Measurements from ENCODE around the gene CDKL5.
"Not testable (repeated sequence)": the region's sequence is repeated elsewhere in the genome, so short reads cannot be mapped to it uniquely, and the experiment has no call there.

CDKL5 gene

DNA sequence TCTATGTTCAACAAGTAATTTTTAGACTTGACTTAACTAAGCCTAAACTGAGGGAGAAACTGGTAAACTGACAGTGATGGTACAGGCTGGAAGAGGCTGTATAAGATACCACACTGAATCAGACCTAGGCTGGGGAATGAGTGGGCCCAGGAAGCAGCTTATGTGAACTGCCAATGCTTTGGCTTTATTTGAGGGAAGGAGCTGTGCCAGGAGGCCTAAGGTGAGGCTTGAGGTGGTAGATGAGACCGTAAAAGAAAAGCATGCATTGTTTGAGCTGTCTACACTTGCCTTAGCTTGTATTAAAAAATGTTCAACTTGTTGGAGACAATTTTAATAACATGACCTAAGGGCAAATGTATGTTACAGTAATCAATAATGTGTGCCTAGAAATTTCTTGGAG, 150.3 kb downstream of the CDKL5 start:
- no peak for DNase-seq (ENCODE audit: low read depth)

DNA sequence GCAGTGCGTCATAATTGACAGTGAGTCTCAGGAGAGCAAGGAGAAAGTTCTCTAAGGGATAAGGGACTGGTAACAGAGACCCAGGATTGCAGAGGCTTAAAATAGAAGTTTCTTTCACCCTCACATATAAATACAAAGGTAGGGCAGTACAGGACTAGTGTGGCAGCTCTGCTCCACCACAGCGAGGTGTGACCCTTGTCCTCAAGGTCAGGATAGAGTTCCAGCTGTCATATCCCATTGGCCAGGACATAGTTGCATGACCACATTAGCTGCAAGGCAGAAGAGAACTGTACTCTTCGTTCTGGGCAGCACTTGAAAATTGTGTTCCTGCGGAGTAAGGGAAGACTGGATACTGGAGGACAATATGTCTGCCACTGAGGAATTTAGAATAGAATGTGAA, 152.0 kb downstream of the CDKL5 start:
- no peak for DNase-seq (ENCODE audit: low read depth)

DNA sequence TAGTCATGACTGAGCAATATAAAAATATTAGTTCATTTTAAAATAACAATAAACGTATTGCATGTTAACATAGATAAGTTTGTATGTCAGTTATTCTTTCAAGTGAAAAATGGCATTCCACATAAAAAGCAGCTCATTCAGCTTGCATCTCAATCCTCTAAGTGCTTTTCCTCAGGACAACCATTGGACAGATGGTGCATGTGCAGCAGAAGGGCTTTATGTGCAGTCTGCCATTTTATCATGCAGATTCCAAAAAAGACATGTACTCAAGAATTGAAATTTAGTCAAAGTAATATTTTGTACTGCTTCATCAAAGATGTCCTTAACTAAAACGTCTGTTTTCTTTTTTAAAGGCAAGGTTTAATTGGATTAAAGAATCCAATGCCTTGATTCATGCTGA, 153.1 kb downstream of the CDKL5 start:
- DNase-seq (ENCODE audit: low read depth), result no peak

DNA sequence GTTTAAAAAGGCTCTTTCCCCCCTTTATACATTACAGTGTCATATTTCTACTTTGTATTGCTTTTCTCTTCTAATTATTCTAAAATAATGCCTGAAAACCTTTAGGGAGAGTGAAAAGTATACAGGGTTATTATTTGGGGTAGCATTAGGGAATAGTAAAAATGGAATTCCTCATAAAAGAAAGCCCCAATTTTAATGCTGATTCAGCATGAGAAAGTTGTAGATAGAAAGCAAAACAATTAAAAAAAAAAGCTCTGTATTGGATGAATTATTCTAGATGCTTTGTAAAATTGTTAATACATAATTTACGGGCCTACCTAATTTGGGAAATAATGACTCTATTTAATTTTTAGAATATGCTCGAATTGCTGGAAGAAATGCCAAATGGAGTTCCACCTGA, 154.1 kb downstream of the CDKL5 start:
- no peak for DNase-seq (ENCODE audit: low read depth)

DNA sequence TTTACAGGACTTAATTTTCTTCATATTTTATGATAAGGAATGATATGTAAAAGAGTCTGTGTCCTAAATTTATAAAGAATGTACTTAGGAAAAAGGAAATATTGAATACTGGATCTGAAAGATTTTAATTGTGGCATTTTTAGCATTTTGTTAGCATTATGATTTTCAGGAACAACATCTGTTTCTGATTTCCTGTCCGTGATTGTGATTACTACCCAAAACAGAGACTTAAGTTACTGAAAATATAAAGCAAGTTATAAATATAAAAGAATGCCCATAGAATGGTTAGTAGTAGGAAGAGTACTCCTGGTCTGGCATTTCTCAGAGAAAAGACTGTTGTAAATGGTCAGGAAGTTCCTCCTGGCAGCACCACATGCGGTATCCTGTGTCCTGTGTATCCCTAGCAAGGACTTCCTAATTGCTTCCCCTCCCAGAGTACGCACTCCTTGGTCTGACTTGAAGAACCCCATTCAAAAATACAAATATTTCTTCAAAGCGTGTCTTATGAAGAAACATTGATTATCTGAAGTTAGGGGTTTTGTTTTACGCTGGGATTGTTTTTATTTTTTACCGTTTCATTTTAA, 157.6 kb downstream of the CDKL5 start:
- no peak for DNase-seq (ENCODE audit: low read depth)

DNA sequence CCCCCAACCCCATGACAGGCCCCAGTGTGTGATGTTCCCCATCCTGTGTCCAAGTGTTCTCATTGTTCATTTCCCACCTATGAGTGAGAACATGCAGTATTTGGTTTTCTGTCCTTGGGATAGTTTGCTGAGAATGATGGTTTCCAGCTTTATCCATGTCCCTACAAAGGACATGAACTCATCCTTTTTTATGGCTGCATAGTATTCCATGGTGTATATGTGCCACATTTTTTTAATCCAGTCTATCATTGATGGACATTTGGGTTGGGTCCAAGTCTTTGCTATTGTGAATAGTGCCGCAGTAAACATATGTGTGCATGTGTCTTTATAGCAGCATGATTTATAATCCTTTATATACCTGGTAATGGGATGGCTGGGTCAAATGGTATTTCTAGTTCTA, 163.9 kb downstream of the CDKL5 start:
- not testable (repeated sequence) for DNase-seq (ENCODE audit: low read depth)

DNA sequence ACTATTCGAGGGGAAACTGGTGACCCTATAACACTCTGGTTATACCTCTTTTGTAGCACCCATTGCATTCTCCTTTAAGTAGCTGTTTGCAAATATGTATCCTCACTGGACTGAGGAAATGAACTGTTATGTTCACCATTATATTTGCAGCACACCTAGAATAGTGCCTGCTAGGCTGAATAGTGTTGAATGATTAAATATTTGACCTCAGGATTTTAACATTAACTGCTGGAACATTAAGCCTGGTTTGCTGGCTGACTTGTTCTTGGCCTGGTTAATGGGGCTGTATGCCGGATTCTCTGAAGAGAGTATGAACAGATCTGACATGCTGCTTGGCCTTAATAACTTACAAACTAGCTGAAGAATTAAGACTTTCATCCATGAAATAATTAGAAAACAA, 166.4 kb downstream of the CDKL5 start:
- no peak for DNase-seq (ENCODE audit: low read depth)

DNA sequence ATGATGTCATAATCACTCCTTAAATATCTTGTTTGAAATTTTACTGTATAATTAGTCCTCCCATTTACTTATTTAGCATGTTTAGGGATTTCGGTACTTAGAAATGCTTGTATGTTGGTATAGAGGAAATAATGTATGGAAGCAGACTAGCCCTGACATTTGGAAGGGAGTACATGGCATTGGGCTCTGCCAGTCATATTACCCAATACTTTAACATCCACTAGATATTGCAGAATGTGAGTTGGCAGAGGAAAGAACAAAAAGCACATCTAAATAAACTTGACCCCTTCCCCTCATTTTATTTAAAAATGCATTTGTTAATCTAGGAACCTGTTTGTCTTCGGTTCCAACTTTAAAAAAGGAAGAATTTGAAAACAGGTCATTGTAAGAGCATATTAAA, 168.7 kb downstream of the CDKL5 start:
- DNase-seq (ENCODE audit: low read depth), result no peak

DNA sequence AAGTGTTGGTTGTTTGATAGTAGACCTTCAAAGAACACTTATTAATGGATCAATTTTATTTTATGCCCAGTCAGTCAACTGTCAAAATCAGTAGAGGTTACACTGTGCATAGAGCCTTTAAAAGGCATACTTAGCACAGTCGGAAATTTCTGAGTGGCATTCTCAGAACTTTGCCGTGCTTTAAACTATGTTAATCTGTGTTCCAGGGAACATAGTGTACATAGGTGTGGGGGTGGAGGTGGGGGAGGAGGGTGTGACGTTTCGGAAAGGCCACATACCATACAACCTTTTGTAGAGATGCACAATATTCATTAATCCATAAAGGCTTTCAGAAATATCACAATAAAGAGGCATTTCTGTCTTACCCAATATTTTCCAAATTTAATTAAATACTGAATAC, 170.7 kb downstream of the CDKL5 start:
- no peak for DNase-seq (ENCODE audit: low read depth)

DNA sequence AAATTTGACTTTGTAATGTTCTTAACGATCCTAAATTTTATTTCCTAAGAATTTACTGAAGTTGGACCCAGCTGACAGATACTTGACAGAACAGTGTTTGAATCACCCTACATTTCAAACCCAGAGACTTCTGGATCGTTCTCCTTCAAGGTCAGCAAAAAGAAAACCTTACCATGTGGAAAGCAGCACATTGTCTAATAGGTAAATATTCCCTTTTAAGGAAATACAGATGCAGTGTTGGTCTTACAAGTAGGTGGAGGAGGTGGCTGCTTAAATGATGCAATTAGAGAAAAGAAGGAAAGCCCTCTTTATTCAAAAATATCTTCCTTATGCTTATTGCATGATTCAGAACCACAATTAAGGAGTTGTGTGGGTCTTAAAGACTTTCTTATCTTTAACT, 173.0 kb downstream of the CDKL5 start:
- no peak for DNase-seq (ENCODE audit: low read depth)

DNA sequence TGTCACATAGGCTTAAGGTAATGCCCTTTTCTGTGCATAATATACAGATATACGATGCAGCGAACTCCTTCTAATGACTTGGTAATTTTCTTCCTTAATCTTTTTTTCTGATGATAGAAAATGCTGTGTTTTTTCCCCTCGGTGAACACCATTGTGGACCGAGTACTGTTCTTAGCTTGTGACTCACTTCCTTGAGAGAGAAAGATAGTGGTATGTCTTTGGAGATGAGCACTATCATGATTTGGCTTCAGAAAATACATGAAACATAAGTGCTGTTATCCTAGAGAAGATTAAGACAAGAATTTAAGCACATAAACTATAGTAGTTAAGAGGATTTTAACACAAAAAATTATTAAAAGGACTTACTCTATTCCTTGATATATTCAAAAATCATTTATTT, 182.6 kb downstream of the CDKL5 start:
- DNase-seq (ENCODE audit: low read depth), result no peak

DNA sequence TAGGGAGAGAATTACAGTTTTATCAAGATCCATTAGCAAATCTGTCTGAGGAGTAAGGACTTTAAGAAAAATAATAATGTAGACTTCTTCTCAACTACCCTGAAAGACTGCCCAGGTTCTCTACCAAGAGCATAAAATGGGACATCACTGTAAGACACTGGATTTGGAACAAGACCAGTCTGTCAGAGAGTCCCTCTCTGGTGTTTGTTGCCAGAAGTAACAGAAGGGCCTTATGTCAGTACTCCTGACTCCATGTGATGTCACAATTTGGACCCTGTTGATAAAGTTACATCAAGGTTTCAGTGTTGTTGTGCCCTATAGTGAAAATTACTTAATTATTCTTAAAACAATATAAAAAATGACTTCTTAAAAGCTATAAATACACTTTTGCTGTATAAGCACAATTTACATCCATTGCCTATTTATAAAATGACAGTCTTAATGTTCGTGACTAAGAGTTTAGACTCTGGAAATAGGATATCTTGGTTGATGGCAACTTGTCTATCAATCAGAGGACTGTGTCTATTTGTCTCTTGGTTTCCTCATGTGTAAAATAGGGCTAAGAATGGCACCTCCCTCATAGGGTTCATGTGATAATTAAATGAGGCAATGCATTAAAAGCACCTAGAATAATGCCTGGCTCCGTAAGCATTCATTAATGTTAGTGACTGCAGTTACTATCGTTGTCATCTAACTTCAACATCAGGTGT, 188.7 kb downstream of the CDKL5 start:
- DNase-seq (ENCODE audit: low read depth), result no peak

DNA sequence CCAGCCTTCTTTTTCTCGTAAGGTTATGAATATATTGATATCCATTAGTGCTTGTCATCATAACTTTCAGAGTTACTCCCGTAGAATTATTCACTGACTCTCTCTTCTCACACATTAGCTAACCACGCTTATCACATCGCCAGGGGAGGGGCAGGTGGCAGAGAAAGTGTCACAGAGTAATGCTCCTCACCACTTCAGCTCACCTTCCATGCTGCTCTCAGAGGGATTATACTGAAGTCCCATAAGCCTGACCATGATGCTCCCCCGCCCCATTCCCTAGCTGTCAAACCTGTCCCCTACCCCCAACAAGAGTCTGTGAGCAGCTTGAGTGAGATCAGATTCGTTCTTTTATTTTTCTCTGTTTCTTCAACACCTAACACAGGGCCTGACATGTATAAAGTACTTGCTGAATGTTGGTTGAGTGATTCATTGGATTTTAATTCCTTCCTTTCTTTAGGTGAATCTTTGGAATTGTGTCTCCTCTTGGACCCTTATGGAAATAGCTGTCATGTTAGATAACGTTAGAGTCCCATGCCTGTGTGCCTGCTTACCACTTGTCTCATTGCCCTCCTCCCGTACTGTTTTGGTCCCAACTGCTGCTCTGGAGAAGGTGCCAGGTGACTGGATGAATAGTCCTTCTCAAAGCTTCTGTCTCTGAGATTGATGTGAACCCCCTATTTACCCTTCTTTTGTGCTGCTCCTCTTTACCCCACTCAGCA, 191.4 kb downstream of the CDKL5 start:
- DNase-seq (ENCODE audit: low read depth), result no peak

DNA sequence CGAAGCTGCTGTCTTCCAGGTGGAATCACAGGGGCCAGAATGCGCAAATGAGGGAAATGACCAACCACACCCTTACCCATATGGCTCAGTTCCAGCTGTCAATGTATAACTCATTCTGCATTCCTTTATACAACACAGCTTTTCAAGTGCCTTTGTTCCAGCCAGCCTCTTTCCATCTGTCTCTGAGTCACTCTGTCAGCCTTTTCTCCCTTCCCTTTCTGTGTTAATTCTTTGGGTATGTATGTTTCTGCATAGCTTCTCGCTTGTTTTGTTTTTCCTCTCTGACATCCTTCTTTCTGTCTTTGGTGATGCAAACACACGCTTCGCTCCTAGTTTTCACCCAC, 192.0 kb downstream of the CDKL5 start:
- peak; percentile 1 for DNase-seq (ENCODE audit: low read depth)

DNA sequence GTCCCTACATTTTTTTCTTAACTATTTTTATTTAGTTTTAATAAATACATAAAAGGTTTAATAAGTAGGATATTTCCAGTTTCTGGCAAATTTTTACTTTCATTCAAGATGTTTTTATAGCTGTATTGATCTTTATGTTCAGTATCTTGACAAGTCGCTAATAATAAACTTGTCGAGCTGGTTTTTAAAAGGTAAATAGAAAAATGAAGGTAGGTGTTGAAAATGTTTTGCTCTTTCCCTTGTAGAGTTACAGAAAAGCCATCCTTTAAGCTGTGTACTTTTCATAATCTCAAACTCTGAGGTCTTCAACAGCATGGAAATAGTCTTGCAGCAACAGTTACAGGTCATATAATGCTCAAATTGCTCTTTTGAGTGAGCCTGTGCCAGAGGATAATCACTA, 193.9 kb downstream of the CDKL5 start:
- DNase-seq (ENCODE audit: low read depth), result no peak

DNA sequence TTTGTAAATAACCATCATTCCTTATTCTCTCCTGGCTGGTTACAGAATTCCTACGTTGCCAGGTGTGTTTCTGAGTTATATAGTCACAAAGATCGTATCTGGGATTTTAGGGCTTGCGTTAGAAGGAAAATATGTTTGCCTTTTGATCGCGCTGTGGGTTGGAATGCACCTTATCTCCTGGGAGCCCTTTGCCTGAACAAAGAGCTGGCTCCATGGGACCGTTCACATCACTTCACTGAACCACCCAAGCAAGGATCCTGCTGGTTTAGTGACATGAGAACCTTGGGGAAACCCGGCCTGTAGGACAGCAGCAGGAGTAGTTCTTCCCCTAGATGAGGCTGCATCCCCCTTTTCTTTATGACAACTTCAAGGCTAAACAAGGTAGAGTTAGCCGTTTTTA, 194.9 kb downstream of the CDKL5 start:
- no peak for DNase-seq (ENCODE audit: low read depth)

DNA sequence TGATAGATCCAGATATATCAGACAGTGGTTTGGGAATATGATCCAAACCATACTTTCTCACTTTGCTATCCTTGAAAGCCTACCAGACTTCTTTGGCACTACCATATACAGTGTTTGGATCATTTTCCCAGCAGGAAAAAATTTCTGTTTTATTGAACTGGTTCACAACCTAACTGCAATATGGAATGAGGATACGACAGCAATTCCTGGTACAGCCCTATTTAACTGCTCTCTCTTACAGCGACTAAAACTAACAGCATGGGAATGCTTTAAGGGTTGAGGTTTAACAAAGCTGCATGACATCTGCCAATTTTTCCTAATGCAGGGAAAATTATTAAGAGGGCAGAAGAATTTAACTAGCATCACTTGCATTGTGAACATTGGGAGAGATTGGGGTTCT, 199.2 kb downstream of the CDKL5 start:
- DNase-seq (ENCODE audit: low read depth), result no peak

DNA sequence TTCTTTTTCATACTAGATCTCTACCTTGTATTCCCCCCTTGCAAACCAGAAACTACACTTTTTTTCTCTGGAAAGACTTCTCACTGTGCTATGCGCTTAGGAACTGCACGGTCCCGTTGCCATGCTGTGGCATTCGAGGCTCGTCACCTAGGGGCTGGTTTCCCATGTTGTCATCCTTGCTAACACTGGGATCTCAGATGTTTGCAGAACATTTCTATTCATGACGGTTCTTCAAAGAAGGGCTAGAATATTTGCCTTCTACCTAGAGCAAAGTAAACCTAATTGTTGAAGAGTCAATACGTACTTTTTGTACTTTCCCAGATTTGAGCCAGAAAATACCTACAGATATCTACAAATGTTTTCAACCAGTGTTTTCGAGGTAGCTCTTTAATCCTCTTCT, 205.5 kb downstream of the CDKL5 start:
- no peak for DNase-seq (ENCODE audit: low read depth)

DNA sequence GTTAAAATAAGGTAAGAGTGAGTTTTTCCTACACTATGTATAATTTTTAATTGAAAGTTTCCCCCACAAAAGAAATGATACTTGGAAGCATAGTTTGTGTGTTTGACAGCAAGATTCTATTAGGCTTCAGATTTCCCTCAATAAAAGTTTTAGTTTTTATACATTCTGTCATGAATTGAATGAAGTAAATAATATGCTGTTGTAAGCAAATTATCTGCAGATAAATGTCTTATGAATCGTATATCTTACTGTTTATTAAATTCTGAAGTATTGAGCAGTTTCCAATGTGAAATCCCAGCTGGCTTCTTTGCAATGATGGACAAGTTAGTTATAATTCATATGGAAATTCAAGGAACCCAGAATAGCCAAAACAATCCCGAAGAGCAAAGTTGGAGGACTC, 213.0 kb downstream of the CDKL5 start:
- DNase-seq (ENCODE audit: low read depth), result no peak

DNA sequence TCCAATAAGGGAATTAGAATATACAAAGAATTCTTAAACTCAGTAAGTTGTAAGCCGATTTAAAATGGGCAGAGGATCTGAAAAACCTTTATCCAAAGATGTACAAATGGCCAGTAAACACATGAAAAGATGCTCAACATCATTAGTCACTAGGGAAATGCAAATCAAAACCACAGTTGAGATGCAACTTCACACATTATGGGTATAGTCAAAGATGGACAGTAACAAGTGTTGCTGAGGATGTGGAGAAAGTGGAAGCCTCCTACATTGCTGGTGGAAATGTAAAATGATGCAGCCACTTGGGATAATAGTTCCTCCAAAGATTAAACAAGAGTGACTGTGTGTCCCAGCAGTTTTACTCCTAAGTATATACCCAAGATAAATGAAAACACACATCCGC, 213.9 kb downstream of the CDKL5 start:
- no peak for DNase-seq (ENCODE audit: low read depth)

DNA sequence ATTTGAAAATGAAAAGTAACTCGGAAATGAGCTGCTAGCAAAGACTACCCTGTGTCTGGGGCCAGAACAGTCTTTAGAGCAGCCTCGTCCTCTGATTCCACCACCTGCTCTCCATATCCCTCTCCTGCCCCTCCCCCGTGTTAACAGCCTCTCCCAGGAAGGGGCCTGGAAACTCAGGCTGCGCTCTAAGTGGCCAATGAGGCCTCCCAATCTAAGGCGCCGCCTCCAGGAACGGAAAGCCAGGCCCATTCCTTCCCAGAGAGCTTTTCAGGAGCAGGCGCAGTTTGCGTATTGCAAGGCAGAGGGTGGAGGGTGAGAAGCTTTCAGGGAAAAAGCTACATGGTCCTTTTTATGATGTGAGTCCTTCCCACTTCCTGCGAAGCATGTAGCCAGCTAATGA, 215.3 kb downstream of the CDKL5 start:
- DNase-seq (ENCODE audit: low read depth), result no peak

DNA sequence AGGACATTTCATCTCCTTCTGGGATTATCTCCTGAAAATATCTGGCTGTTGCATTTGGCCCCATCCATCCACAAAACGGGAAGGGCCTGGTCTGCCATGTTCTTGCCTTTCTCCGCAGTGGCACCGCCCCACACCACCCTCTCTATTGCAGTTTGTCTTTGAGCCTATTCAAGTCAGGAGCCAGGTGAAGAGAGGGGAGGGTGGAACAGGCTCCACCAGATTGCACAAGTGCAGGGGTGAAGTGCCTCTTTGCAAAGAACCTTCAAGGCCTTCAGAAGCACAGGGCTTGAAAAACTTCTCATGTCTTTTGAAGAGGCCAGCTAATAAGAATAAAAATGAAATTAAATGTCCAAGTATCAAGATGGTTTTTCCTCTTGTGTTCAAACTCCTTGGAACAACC, 217.8 kb downstream of the CDKL5 start:
- no peak for DNase-seq (ENCODE audit: low read depth)

DNA sequence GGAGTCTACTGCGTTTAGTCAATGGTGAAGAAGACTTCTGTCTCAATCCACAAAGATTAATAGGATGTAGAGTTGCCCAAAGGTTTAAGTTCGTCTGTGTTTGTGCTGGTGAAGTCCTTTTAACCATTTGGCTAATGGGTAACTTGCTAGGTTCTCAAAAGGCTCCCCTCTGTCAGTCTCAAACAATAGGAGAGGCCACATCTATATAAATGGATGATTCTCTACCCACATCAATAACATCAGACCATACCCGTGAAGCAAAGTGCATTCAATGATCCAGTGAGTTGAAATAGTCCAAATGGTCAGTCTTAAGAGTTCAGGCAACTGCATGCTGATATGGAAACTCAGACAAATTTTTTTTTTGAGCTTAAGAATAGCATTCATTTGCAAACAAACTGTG, 218.4 kb downstream of the CDKL5 start:
- DNase-seq (ENCODE audit: low read depth), result no peak

DNA sequence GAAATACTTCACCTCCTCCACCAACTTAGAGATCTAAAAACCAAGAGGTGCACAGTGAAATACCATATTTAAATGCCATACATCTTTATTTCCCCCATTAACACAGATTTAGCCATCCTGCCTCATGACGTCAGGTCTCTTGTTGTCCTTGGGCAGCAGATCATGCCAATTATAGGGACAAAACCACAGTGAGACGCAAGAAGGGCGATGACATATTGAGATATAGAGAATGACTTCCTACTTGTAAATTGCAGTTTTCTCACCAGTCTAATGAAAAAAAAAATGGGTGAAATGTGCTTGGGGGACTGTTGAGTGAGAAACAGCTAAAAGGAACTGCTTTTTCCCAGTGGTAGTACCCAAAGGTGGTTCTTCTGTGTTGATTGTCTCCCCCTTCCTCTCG, 222.2 kb downstream of the CDKL5 start:
- DNase-seq (ENCODE audit: low read depth), result no peak

All from fibroblast of the conjunctiva (primary cell).